Renal pelvis (tissue), 3 donors: ENCODE measurements around the gene CASR. TPM values are rescaled to one million over a fixed set of nuclear protein-coding genes. Genes with fewer than 3 reads are reported as not detected.

Experiments
- polyA plus RNA-seq, 3 donors: library from polyadenylated mRNA; unstranded; fragments of 120-200 nt; gene quantifications; one replicate each; pipeline ENCODE4 v1.2.1, GENCODE V29; 2013; ENCODE audit not compliant: insufficient read length in 3 of 3

CASR gene
- polyA plus RNA-seq, 3 donors = 23.5 to 30.7 (median 28.2) TPM

Other genes with a start within 250 kb of the CASR start
- 1 to 10 TPM; 6.7 to 9.5 (median 8.5) TPM for gene ILDR1, start 161.4 kb upstream of the CASR start, polyA plus RNA-seq
- gene CD86, start 128.3 kb upstream of the CASR start, polyA plus RNA-seq = 1 to 10 TPM; 1.1 to 1.5 (median 1.3) TPM
- gene CSTA, start 141.6 kb downstream of the CASR start, polyA plus RNA-seq = under 1 TPM; 0.31 to 0.85 (median 0.55) TPM
- 10 to 100 TPM; 48.3 to 55.4 (median 55.4) TPM for gene MIX23, start 199.6 kb downstream of the CASR start, polyA plus RNA-seq
- gene FAM162A, start 200.5 kb downstream of the CASR start, polyA plus RNA-seq = 10 to 100 TPM; 60.9 to 70.8 (median 68.9) TPM
- gene WDR5B, start 232.4 kb downstream of the CASR start, polyA plus RNA-seq = 10 to 100 TPM in 2 of 3 donors, 1 to 10 TPM in 1; 9.2 to 11.0 (median 10.4) TPM